Gastrocnemius medialis (tissue), 4 donors: ENCODE data around the gene GCNA. TPM values are rescaled to one million over a fixed set of nuclear protein-coding genes. Genes with fewer than 3 reads are reported as not detected.
"Not testable (repeated sequence)": the region's sequence is repeated elsewhere in the genome, so short reads cannot be mapped to it uniquely, and the experiment has no call there.

Experiments used
- ATAC-seq, 2 donors: fragments of 150-250 bp; one replicate each; pipeline ENCODE4 v1.9.1; 2016
- DNase-seq, 2 donors: peaks; one replicate each; pipeline ENCODE4 v3.0.0-alpha.2; 2019
- H3K27ac ChIP-seq, 4 donors: fragments of 200-600 bp; sonication (generic); 1 replicate in 1 of 4; 2 replicates in 3 of 4; pipeline ENCODE4 v1.5.1; 2016 to 2018; ENCODE audit warnings: mild to moderate bottlenecking in 2 of 4, moderate library complexity in 1 of 4
- H3K27me3 ChIP-seq, 3 donors: fragments of 200-600 bp; sonication (generic) in 2 of 3; 1 replicate in 1 of 3; 2 replicates in 2 of 3; pipeline versions ENCODE4 v1.5.1 to v1.6.0; 2016 to 2019; ENCODE audit warnings: mild to moderate bottlenecking in 1 of 3, moderate library complexity in 1 of 3
- H3K36me3 ChIP-seq, 2 donors: fragments of 200-600 bp; sonication (generic) in 1 of 2; one replicate each; pipeline ENCODE4 v1.5.1; 2017 to 2018
- H3K4me1 ChIP-seq, 2 donors: fragments of 200-600 bp; sonication (generic) in 1 of 2; one replicate each; pipeline ENCODE4 v1.5.1; 2016 to 2017; ENCODE audit warnings: mild to moderate bottlenecking in 2 of 2
- H3K4me3 ChIP-seq, 4 donors: fragments of 200-600 bp; sonication (generic) in 3 of 4; 1 replicate in 1 of 4; 2 replicates in 3 of 4; pipeline ENCODE4 v1.5.1; 2016 to 2019; ENCODE audit warnings: mild to moderate bottlenecking in 2 of 4
- H3K9me3 ChIP-seq, 3 donors: fragments of 200-600 bp; sonication (generic) in 2 of 3; 1 replicate in 1 of 3; 2 replicates in 2 of 3; pipeline ENCODE4 v1.5.1; 2016 to 2019
- POLR2A ChIP-seq, 2 donors: fragments of 450-650 bp; IDR thresholded peaks; one replicate each; pipeline ENCODE4 v1.6.1; 2017; ENCODE audit warnings: antibody characterized with exemption in 2 of 2, mild to moderate bottlenecking in 2 of 2, moderate library complexity in 2 of 2
- in situ Hi-C, 4 donors: fragments of 200-750 bp; cut with MboI; loops; one replicate each; pipeline versions ENCODE4 v1.15.0 to v1.8.0; 2017; ENCODE audit warnings: low sequenced_read_pairs in 4 of 4
- intact Hi-C: fragments of 100-400 bp; cut with DNase I; formaldehyde crosslinking; loops from one replicate; pipeline ENCODE4 v1.15.1; 2023; ENCODE audit warnings: low total_unique reads
- total RNA-seq, 4 donors: library from RNA; depleted of rRNA; stranded (reverse); fragments of >200 nt; gene quantifications; one replicate each; pipeline versions ENCODE4 v1.1.0 to v1.2.3, GENCODE V29; 2016
- TF ChIP-seq, protein P1 (sequence below), 5 experiments: fragments of 450-650 bp in 3 of 5; fragments of 200-600 bp in 2 of 5; sonication (generic) in 2 of 5; IDR thresholded peaks in 4 of 5; conservative IDR thresholded peaks in 1 of 5; 1 replicate in 4 of 5; 2 replicates in 1 of 5; pipeline ENCODE4 v1.5.1; 2016 to 2019; ENCODE audit warnings: antibody characterized with exemption in 5 of 5, mild to moderate bottlenecking in 3 of 5, moderate library complexity in 3 of 5

Gene GCNA
- total RNA-seq, 4 donors from 2014 or later, result 0.95 to 5.4 (median 1.4) TPM

- in situ Hi-C loops, result no loop called here
Observed at GRCh38 chrX:71606536-71607216, 28.4 kb downstream of the GCNA start.

GRCh38 chrX:71607488-71607887 is 29.3 kb downstream of the GCNA start:
- Histone ChIP-seq H3K4me3 (no peak overlapping the region), H3K27ac (peak overlapping the region in 2 of 4 donors; percentile 15 to 42), H3K4me1 (peaks cover 13 to 20% of the 10 kb centered on the region in 2 donors), H3K27me3 (no peaks in the 10 kb centered on the region), H3K36me3 (peaks cover 0 to 49% of the 10 kb centered on the region in 2 donors), H3K9me3 (peaks cover 0 to 5% (median 0%) of the 10 kb centered on the region in 3 donors)
- no peak for TF ChIP-seq POLR2A (IDR thresholded peaks at IDR 0.05)
- TF ChIP-seq, protein P1, sequence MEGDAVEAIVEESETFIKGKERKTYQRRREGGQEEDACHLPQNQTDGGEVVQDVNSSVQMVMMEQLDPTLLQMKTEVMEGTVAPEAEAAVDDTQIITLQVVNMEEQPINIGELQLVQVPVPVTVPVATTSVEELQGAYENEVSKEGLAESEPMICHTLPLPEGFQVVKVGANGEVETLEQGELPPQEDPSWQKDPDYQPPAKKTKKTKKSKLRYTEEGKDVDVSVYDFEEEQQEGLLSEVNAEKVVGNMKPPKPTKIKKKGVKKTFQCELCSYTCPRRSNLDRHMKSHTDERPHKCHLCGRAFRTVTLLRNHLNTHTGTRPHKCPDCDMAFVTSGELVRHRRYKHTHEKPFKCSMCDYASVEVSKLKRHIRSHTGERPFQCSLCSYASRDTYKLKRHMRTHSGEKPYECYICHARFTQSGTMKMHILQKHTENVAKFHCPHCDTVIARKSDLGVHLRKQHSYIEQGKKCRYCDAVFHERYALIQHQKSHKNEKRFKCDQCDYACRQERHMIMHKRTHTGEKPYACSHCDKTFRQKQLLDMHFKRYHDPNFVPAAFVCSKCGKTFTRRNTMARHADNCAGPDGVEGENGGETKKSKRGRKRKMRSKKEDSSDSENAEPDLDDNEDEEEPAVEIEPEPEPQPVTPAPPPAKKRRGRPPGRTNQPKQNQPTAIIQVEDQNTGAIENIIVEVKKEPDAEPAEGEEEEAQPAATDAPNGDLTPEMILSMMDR (IDR thresholded peaks at IDR 0.05 in 4 of 5, conservative IDR thresholded peaks at IDR 0.05 in 1 of 5), result no peak
- intact Hi-C loops (no loop called here), in situ Hi-C loops (no loop called here)
- ATAC-seq, result peak in 1 of 2 donors; percentile 52
- no peak for DNase-seq

More at GRCh38 chrX:71606536-71607216, 28.4 kb downstream of the GCNA start:
- Histone ChIP-seq H3K4me3 (no peak overlapping the region), H3K27ac (peak overlapping the region in 2 of 4 donors; percentile 20 to 42), H3K27me3 (no peaks in the 10 kb centered on the region), H3K36me3 (peaks cover 0 to 45% of the 10 kb centered on the region in 2 donors), H3K9me3 (peaks cover 0 to 5% (median 0%) of the 10 kb centered on the region in 3 donors), H3K4me1 (peaks cover 13 to 20% of the 10 kb centered on the region in 2 donors)
- no peak for DNase-seq
- no peak for TF ChIP-seq POLR2A (IDR thresholded peaks at IDR 0.05)
- TF ChIP-seq, protein P1 (IDR thresholded peaks at IDR 0.05 in 4 of 5, conservative IDR thresholded peaks at IDR 0.05 in 1 of 5), result no peak
- intact Hi-C loops, result no loop called here
- ATAC-seq, result peak in 1 of 2 donors; percentile 67

GRCh38 chrX:71609095-71609750 is 31.0 kb downstream of the GCNA start:
- DNase-seq, result no peak
- Histone ChIP-seq H3K27me3 (no peaks in the 10 kb centered on the region), H3K27ac (no peak overlapping the region), H3K4me1 (peaks cover 13 to 20% of the 10 kb centered on the region in 2 donors), H3K36me3 (peaks cover 0 to 62% of the 10 kb centered on the region in 2 donors), H3K4me3 (no peak overlapping the region), H3K9me3 (no peaks in the 10 kb centered on the region)
- intact Hi-C loops, result no loop called here
- no peak for TF ChIP-seq POLR2A (IDR thresholded peaks at IDR 0.05)
- TF ChIP-seq, protein P1 (IDR thresholded peaks at IDR 0.05 in 4 of 5, conservative IDR thresholded peaks at IDR 0.05 in 1 of 5), result no peak
- in situ Hi-C loops, result no loop called here
- ATAC-seq, result no peak

DNA sequence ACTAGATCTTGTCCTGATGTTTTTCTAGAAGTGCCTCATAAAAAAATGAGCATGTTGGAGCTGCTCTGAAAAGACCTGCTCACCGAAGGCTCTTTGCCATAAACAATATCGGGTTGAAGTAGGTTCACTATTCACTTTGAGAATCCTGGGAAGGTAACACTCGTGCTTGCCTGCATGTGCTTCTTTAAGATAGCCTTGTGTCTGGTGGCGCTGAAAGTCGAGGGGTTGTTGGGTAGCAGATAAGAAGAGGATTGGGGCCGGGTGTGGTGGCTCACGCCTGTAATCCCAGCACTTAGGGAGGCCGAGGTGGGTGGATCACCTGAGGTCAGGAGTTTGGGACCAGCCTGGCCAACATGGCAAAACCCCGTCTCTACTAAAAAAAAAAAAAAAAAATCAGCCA is 33.5 kb downstream of the GCNA start:
- DNase-seq, ATAC-seq, H3K27me3 ChIP-seq, H3K4me3 ChIP-seq, H3K27ac ChIP-seq, H3K9me3 ChIP-seq, in situ Hi-C loops, intact Hi-C loops: not testable (repeated sequence)
- Histone ChIP-seq H3K4me1 (peaks cover 9 to 11% of the 10 kb centered on the region in 2 donors), H3K36me3 (peaks cover 0 to 43% of the 10 kb centered on the region in 2 donors)

DNA sequence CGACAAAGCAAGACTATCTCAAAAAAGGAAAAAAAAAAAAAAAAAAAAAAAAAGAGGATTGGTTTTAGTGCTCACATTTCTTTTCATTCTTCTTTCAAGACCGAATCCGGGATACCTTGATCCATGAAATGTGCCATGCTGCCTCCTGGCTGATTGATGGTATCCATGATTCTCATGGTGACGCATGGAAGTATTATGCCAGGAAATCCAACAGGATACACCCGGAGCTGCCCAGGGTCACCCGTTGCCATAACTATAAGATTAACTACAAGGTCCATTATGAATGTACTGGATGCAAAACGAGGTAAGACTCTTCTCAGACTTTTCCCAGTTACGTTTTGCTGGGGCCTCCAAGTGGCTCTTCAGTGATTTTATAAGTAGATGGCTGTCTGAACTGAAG is 34.0 kb downstream of the GCNA start:
- intact Hi-C loops, result no loop called here
- H3K4me3 ChIP-seq, result no peak overlapping the region
- no peak overlapping the region for H3K27ac ChIP-seq
- peaks cover 0 to 43% of the 10 kb centered on the region in 2 donors for H3K36me3 ChIP-seq
- H3K9me3 ChIP-seq, result no peaks in the 10 kb centered on the region
- H3K27me3 ChIP-seq, result no peaks in the 10 kb centered on the region
- ATAC-seq, result no peak
- in situ Hi-C loops, result no loop called here
- no peak for TF ChIP-seq POLR2A (IDR thresholded peaks at IDR 0.05)
- TF ChIP-seq, protein P1 (IDR thresholded peaks at IDR 0.05 in 4 of 5, conservative IDR thresholded peaks at IDR 0.05 in 1 of 5), result no peak
- H3K4me1 ChIP-seq, result peaks cover 4 to 5% of the 10 kb centered on the region in 2 donors
- DNase-seq, result no peak
